ENCODE measurements around the gene PRKACB. TPM values are rescaled to one million over a fixed set of nuclear protein-coding genes. Genes with fewer than 3 reads are reported as not detected.
"Not testable (repeated sequence)": the region's sequence is repeated elsewhere in the genome, so short reads cannot be mapped to it uniquely, and the experiment has no call there.

PRKACB gene
- 8.3 and 8.5 TPM in 2 replicates for polyA plus RNA-seq (2014; cell fraction: cytosol; rRNA removed)
- 5.0 and 6.5 TPM in 2 replicates for polyA plus RNA-seq (2014; cell fraction: nucleus; rRNA removed)

- no peak for DNase-seq (ENCODE audit: low spot score)
Observed at GRCh38 chr1:84143796-84144565, at the start of gene PRKACB. Gene PRKACB, plus strand, starts transcription at chr1:84144271. Its CDS starts 91 bp downstream, at chr1:84144362.

- no peak for DNase-seq (ENCODE audit: low spot score)
Observed at GRCh38 chr1:84095308-84095707, 48.8 kb upstream of the PRKACB start.

- DNase-seq (ENCODE audit: low spot score): no peak
Observed at GRCh38 chr1:84096176-84096575, 47.9 kb upstream of the PRKACB start.

- no peak for DNase-seq (ENCODE audit: low spot score)
Observed at GRCh38 chr1:84101204-84101603, 42.9 kb upstream of the PRKACB start.

- DNase-seq (ENCODE audit: low spot score): peak; percentile 51
Observed at GRCh38 chr1:84103197-84103992, 40.7 kb upstream of the PRKACB start.

- DNase-seq (ENCODE audit: low spot score): not testable (repeated sequence)
Observed at GRCh38 chr1:84107538-84107937, 36.5 kb upstream of the PRKACB start.

GRCh38 chr1:84107955-84108354 lies 36.1 kb upstream of the PRKACB start:
- DNase-seq (ENCODE audit: low spot score): no peak

- DNase-seq (ENCODE audit: low spot score): no peak
Observed at GRCh38 chr1:84108900-84109578, 35.0 kb upstream of the PRKACB start.

- DNase-seq (ENCODE audit: low spot score): no peak
Observed at GRCh38 chr1:84110629-84111028, 33.4 kb upstream of the PRKACB start.

GRCh38 chr1:84116558-84116957 lies 27.5 kb upstream of the PRKACB start:
- DNase-seq (ENCODE audit: low spot score): no peak

GRCh38 chr1:84117868-84118267 lies 26.2 kb upstream of the PRKACB start:
- no peak for DNase-seq (ENCODE audit: low spot score)

- no peak for DNase-seq (ENCODE audit: low spot score)
Observed at GRCh38 chr1:84121360-84121759, 22.7 kb upstream of the PRKACB start.

GRCh38 chr1:84122780-84123382 lies 21.2 kb upstream of the PRKACB start:
- peak; percentile 19 for DNase-seq (ENCODE audit: low spot score)

- DNase-seq (ENCODE audit: low spot score): no peak
Observed at GRCh38 chr1:84133479-84133878, 10.6 kb upstream of the PRKACB start.

- no peak for DNase-seq (ENCODE audit: low spot score)
Observed at GRCh38 chr1:84135341-84135740, 8.7 kb upstream of the PRKACB start.

- DNase-seq (ENCODE audit: low spot score): no peak
Observed at GRCh38 chr1:84141182-84142003, 2.7 kb upstream of the PRKACB start.

GRCh38 chr1:84145068-84145467 lies 997 bp downstream of the PRKACB start:
- DNase-seq (ENCODE audit: low spot score): no peak

GRCh38 chr1:84146411-84147032 lies 2.5 kb downstream of the PRKACB start:
- DNase-seq (ENCODE audit: low spot score): no peak

- no peak for DNase-seq (ENCODE audit: low spot score)
Observed at GRCh38 chr1:84148758-84149157, 4.7 kb downstream of the PRKACB start.

- DNase-seq (ENCODE audit: low spot score): no peak
Observed at GRCh38 chr1:84152649-84153056, 8.6 kb downstream of the PRKACB start.
